Osteoblast (primary cell): Measurements from ENCODE around the gene EXOC4. TPM values are rescaled to one million over a fixed set of nuclear protein-coding genes. Genes with fewer than 3 reads are reported as not detected.

Experiments used
- DNase-seq: peaks from one replicate; pipeline ENCODE4 v3.0.0; 2011; ENCODE audit warnings: low spot score, mixed read lengths; ENCODE audit not compliant: insufficient read length; ENCODE audit errors: missing footprints
- H2AFZ ChIP-seq: 2 replicates; pipeline ENCODE4 v1.6.0; 2011; ENCODE audit warnings: mild to moderate bottlenecking, low read length
- H3K27ac ChIP-seq: 2 replicates; pipeline ENCODE4 v1.5.1; 2011; ENCODE audit warnings: mild to moderate bottlenecking, low read depth, low read length, moderate library complexity
- H3K27me3 ChIP-seq: 2 replicates; pipeline ENCODE4 v1.6.0; 2012; ENCODE audit warnings: mild to moderate bottlenecking, control low read depth, inconsistent platforms, low read length, moderate library complexity; ENCODE audit not compliant: insufficient read depth
- H3K36me3 ChIP-seq: 2 replicates; pipeline ENCODE4 v1.5.1; 2011; ENCODE audit warnings: mild to moderate bottlenecking, low read length, control low read depth, moderate library complexity; ENCODE audit not compliant: insufficient read depth
- H3K4me1 ChIP-seq: 2 replicates; pipeline ENCODE4 v1.5.1; 2011; ENCODE audit warnings: mild to moderate bottlenecking, low read length, control low read depth, moderate library complexity; ENCODE audit not compliant: insufficient read depth
- H3K4me2 ChIP-seq: 2 replicates; pipeline ENCODE4 v1.6.0; 2011; ENCODE audit warnings: mild to moderate bottlenecking, low read length; ENCODE audit not compliant: insufficient read depth
- H3K4me3 ChIP-seq: fragments of 200-600 bp; sonication (generic); 3 replicates; pipeline ENCODE4 v1.5.1; 2012; ENCODE audit warnings: mild to moderate bottlenecking, low read length, inconsistent platforms; ENCODE audit not compliant: insufficient read depth
- H3K79me2 ChIP-seq: 2 replicates; pipeline ENCODE4 v1.6.0; 2012; ENCODE audit warnings: mild to moderate bottlenecking, low read length, control low read depth, inconsistent platforms; ENCODE audit not compliant: insufficient read depth
- H3K9me3 ChIP-seq: 2 replicates; pipeline ENCODE4 v1.5.1; 2011; ENCODE audit warnings: low read depth, low read length, control low read depth
- H4K20me1 ChIP-seq: 2 replicates; pipeline ENCODE4 v1.6.0; 2012; ENCODE audit warnings: mild to moderate bottlenecking, low read length, control low read depth; ENCODE audit not compliant: insufficient read depth
- total RNA-seq: library from RNA; depleted of rRNA; stranded (reverse); fragments of >200 nt; gene quantifications from 2 replicates; pipeline ENCODE4 v1.2.3, GENCODE V29; 2012
- TF ChIP-seq, protein P1 (sequence below): IDR thresholded peaks from 2 replicates; pipeline ENCODE4 v1.5.1; 2011; ENCODE audit warnings: mild to moderate bottlenecking, low read depth, low read length, moderate library complexity; ENCODE audit errors: extremely low read depth

The EXOC4 gene
- total RNA-seq, 1 donor = 134 TPM

DNA sequence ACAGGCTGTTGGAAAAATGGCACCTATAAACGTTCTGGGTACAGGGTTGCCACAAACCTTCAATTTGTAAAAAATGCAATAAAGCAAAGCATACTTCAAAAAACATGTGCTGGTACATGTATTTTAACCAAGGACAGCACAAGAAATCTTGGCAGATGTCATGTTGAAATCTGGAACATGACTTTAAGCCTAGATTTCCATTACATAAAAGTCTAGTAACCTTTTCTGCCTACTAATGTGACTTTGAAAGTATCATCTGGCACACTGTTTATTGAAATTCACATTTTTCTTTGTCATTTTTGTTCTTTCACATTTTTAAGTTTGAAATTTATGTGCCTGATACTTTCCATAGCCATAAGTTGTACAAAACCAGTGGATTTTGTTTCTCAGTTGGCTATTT, 296.8 kb downstream of the EXOC4 start:
- Histone ChIP-seq H3K36me3 (no peaks in the 10 kb centered on the region), H3K4me2 (no peak overlapping the region), H3K4me1 (peaks cover 6% of the 10 kb centered on the region), H3K4me3 (no peak overlapping the region), H3K27ac (no peak overlapping the region), H2AFZ (no peak overlapping the region), H3K27me3 (no peaks in the 10 kb centered on the region), H3K9me3 (no peaks in the 10 kb centered on the region), H4K20me1 (no peaks in the 10 kb centered on the region), H3K79me2 (no peaks in the 10 kb centered on the region)
- TF ChIP-seq, protein P1, sequence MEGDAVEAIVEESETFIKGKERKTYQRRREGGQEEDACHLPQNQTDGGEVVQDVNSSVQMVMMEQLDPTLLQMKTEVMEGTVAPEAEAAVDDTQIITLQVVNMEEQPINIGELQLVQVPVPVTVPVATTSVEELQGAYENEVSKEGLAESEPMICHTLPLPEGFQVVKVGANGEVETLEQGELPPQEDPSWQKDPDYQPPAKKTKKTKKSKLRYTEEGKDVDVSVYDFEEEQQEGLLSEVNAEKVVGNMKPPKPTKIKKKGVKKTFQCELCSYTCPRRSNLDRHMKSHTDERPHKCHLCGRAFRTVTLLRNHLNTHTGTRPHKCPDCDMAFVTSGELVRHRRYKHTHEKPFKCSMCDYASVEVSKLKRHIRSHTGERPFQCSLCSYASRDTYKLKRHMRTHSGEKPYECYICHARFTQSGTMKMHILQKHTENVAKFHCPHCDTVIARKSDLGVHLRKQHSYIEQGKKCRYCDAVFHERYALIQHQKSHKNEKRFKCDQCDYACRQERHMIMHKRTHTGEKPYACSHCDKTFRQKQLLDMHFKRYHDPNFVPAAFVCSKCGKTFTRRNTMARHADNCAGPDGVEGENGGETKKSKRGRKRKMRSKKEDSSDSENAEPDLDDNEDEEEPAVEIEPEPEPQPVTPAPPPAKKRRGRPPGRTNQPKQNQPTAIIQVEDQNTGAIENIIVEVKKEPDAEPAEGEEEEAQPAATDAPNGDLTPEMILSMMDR = no peak
- DNase-seq = no peak

DNA sequence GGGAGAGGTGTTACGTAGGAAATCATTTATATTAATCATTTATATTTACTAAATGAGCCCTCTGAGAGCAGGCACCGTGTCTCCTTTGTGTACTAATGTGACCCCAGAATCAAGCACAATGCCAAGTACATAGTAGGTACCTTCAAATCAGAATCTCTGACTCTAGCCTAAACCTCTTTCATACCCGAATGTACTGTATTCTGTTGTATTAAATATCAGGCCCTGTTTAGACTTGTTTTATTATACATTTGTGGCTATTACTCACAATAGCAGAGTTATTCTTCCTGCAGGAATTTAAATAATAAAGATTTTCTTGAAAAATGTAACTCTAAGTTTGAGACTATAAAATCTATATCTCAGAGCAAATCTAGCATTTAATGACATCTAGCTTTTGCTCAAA, 297.3 kb downstream of the EXOC4 start:
- H4K20me1 ChIP-seq = no peaks in the 10 kb centered on the region
- H3K36me3 ChIP-seq = no peaks in the 10 kb centered on the region
- peaks cover 6% of the 10 kb centered on the region for H3K4me1 ChIP-seq
- no peaks in the 10 kb centered on the region for H3K9me3 ChIP-seq
- no peak overlapping the region for H3K27ac ChIP-seq
- H3K79me2 ChIP-seq = no peaks in the 10 kb centered on the region
- no peak overlapping the region for H3K4me3 ChIP-seq
- no peaks in the 10 kb centered on the region for H3K27me3 ChIP-seq
- no peak overlapping the region for H3K4me2 ChIP-seq
- TF ChIP-seq, protein P1 = no peak
- DNase-seq = no peak
- no peak overlapping the region for H2AFZ ChIP-seq

DNA sequence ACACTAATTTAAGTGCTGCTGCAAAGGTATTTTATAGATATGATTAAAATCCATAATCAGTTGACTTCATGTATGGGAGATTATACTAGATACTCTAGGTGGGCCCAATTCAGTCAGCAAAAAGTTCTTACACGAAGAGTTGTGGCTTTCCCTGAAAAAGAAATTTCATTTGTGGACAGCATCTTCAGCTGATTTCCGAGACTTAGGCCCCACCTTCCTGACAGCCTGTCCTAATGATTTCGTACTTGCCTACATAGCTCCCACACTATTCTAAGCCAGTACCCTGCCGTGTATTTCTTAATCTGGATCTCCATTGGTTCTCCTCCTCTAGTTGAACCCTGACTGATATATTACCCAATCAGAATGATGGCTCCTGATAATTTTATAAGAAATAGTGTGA, 297.9 kb downstream of the EXOC4 start:
- no peak for DNase-seq
- TF ChIP-seq, protein P1 = no peak
- peaks cover under 1% of the 10 kb centered on the region for H3K4me1 ChIP-seq
- H3K27ac ChIP-seq = no peak overlapping the region
- no peaks in the 10 kb centered on the region for H3K36me3 ChIP-seq
- no peaks in the 10 kb centered on the region for H3K27me3 ChIP-seq
- H3K9me3 ChIP-seq = no peaks in the 10 kb centered on the region
- no peak overlapping the region for H2AFZ ChIP-seq
- H4K20me1 ChIP-seq = no peaks in the 10 kb centered on the region
- no peak overlapping the region for H3K4me2 ChIP-seq
- no peak overlapping the region for H3K4me3 ChIP-seq
- H3K79me2 ChIP-seq = no peaks in the 10 kb centered on the region

DNA sequence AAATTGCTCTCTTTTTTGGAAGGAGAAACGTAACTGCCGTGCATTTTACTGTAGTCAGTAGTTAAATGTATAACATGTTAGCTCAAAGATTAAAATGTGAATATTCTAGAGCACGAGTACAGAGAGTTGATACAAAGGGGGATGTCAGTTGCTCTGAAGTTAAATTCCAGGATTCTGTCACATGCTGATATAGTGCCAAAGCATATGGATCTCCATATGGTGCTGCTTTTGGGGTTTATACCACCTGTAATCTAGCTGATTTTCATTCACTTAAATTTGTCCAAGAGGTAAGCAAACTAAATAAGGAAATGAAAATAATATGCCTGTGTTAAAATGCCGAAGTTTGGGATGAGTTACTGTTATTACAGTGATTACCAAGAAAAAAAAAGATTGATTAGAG, 298.6 kb downstream of the EXOC4 start:
- no peak overlapping the region for H3K4me3 ChIP-seq
- TF ChIP-seq, protein P1 = no peak
- DNase-seq = no peak
- H4K20me1 ChIP-seq = no peaks in the 10 kb centered on the region
- no peaks in the 10 kb centered on the region for H3K9me3 ChIP-seq
- H3K4me1 ChIP-seq = no peaks in the 10 kb centered on the region
- H3K36me3 ChIP-seq = no peaks in the 10 kb centered on the region
- no peak overlapping the region for H3K27ac ChIP-seq
- no peaks in the 10 kb centered on the region for H3K27me3 ChIP-seq
- H2AFZ ChIP-seq = no peak overlapping the region
- no peak overlapping the region for H3K4me2 ChIP-seq
- no peaks in the 10 kb centered on the region for H3K79me2 ChIP-seq
